Muscle layer of duodenum (tissue), 2 donors: Measurements from ENCODE around the gene RGS5.

Source experiments
- H3K27ac ChIP-seq: one replicate; pipeline ENCODE4 v1.7.0; 2013; ENCODE audit warnings: mild to moderate bottlenecking, low read length
- H3K27me3 ChIP-seq: one replicate; pipeline ENCODE4 v1.7.0; 2013; ENCODE audit warnings: low read depth, mild to moderate bottlenecking, control low read depth, low read length
- H3K36me3 ChIP-seq, 2 donors: one replicate each; pipeline ENCODE4 v1.7.0; 2013; ENCODE audit warnings: low read length in 2 of 2, control low read depth in 1 of 2, mild to moderate bottlenecking in 1 of 2; ENCODE audit not compliant: insufficient read depth in 2 of 2, control insufficient read depth in 1 of 2
- H3K4me1 ChIP-seq, 2 donors: one replicate each; pipeline ENCODE4 v1.7.0; 2013; ENCODE audit warnings: low read length in 2 of 2, mild to moderate bottlenecking in 2 of 2, control low read depth in 1 of 2, moderate library complexity in 1 of 2; ENCODE audit not compliant: insufficient read depth in 2 of 2, control insufficient read depth in 1 of 2
- H3K4me3 ChIP-seq, 2 donors: one replicate each; pipeline ENCODE4 v1.7.0; 2013; ENCODE audit warnings: low read length in 2 of 2, low read depth in 1 of 2, mild to moderate bottlenecking in 1 of 2
- H3K9me3 ChIP-seq, 2 donors: one replicate each; pipeline ENCODE4 v1.7.0; 2013; ENCODE audit warnings: low read length in 2 of 2, control low read depth in 1 of 2, mild to moderate bottlenecking in 1 of 2; ENCODE audit not compliant: control insufficient read depth in 1 of 2
- donor health status: healthy.

RGS5 gene

GRCh38 chr1:163178628-163179027 lies 24.1 kb downstream of the RGS5 start:
- Histone ChIP-seq H3K27me3 (no peaks in the 10 kb centered on the region), H3K27ac (peak overlapping the region; percentile 24), H3K36me3 (no peaks in the 10 kb centered on the region), H3K4me1 (peaks cover 0 to 18% of the 10 kb centered on the region in 2 donors), H3K4me3 (no peak overlapping the region), H3K9me3 (no peaks in the 10 kb centered on the region)

DNA sequence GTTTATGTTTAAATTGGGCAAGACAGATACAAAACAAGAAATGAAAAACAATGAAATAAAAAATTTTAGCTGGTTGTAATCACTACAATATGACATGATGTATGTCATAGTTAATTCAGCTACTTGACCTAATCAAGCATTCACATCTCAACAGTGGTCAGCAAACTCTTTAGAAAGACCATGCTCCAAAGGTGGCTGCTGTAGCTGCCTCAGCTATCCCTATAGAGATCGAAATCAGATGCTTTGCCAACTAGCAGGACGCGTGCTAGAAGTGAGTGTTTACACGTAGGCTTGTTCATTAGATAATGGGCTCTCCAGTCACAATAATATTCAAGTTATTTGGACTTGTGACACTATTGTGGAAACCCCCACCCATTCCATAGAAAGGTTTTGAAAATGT lies 25.9 kb downstream of the RGS5 start:
- no peak overlapping the region for H3K27ac ChIP-seq
- H3K27me3 ChIP-seq = no peaks in the 10 kb centered on the region
- H3K4me3 ChIP-seq = no peak overlapping the region

DNA sequence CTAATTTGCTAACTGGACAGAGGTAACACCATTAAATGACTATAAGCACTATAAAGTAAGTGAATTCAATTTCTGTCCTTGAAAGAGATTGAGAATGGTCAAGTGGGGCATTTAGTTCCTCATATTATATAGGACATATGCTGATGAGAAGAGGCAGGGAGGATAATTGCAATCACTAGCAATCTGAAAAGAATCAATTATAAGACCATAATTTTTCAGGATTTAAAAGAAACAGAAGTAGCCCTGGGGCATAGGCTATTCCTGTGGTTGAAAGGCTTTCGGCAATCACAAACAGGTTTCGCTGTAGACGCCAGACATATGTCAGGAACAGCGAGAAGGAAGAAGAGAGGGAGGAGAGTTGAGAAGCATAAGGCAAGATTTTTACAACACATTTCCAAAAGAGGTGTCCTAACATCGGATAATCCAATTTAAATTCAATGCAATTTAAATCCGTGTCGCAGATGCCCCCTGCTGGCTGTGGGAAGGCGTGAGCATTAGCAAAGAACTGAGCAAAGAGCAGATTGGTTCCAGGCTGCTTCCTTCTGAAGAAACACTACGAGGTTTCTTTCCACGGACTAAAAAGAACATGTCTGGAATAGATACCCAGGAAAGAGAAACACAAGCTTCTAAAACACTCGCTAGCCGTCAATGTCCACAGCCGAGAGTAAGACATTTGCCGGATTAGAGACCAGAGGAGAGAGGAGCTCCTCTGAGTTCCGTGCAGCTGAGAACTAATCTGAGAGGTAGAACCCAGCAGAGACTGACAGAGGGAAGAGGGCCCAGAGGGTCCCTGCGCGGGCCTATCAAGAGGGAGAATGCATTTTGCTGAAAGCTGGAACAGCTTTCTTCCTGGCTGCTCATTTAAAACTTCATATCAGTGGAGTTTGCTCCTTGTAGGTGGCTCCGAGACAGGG lies 27.9 kb downstream of the RGS5 start:
- Histone ChIP-seq H3K4me3 (peak overlapping the region; percentile 26 to 45), H3K9me3 (no peaks in the 10 kb centered on the region), H3K27me3 (no peaks in the 10 kb centered on the region), H3K4me1 (peaks cover 0 to 33% of the 10 kb centered on the region in 2 donors), H3K36me3 (no peaks in the 10 kb centered on the region), H3K27ac (peak overlapping the region; percentile 46)

More for the DNA sequence above, 25.9 kb downstream of the RGS5 start:
- Histone ChIP-seq H3K36me3 (no peaks in the 10 kb centered on the region), H3K9me3 (no peaks in the 10 kb centered on the region), H3K4me1 (peaks cover 0 to 30% of the 10 kb centered on the region in 2 donors)

GRCh38 chr1:163173121-163173520 lies 29.6 kb downstream of the RGS5 start:
- Histone ChIP-seq H3K9me3 (no peaks in the 10 kb centered on the region), H3K4me1 (peaks cover 0 to 30% of the 10 kb centered on the region in 2 donors), H3K27me3 (no peaks in the 10 kb centered on the region), H3K27ac (peak overlapping the region; percentile 7), H3K36me3 (no peaks in the 10 kb centered on the region), H3K4me3 (no peak overlapping the region)

DNA sequence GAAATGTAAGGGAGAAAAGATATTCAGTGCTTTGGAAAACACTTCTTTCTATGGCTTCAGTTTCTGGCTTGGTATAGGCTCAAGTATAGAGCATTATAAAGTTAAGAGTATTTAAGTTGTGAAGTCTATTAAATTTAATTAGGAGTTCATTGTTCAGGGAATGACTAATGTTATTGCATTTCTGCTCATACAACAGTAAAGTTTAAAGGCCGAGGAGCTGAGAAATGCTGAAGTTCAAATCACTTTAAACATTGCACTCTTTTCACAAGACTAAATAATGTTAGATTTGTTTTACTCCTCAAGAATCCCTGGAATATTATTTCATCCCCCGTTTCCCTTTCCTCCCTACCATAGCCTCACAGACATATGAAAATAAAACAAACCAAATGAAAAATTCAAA lies 30.1 kb downstream of the RGS5 start:
- Histone ChIP-seq H3K36me3 (no peaks in the 10 kb centered on the region), H3K4me1 (peaks cover 2 to 34% of the 10 kb centered on the region in 2 donors), H3K4me3 (no peak overlapping the region), H3K27me3 (no peaks in the 10 kb centered on the region), H3K27ac (peak overlapping the region; percentile 7), H3K9me3 (no peaks in the 10 kb centered on the region)

- peaks cover 3 to 40% of the 10 kb centered on the region in 2 donors for H3K4me1 ChIP-seq
- no peaks in the 10 kb centered on the region for H3K9me3 ChIP-seq
- no peak overlapping the region for H3K27ac ChIP-seq
- no peaks in the 10 kb centered on the region for H3K27me3 ChIP-seq
- no peaks in the 10 kb centered on the region for H3K36me3 ChIP-seq
- no peak overlapping the region for H3K4me3 ChIP-seq
Observed at GRCh38 chr1:163171826-163172225, 30.9 kb downstream of the RGS5 start.

- H3K4me1 ChIP-seq = peaks cover 9 to 40% of the 10 kb centered on the region in 2 donors
- H3K27me3 ChIP-seq = no peaks in the 10 kb centered on the region
- H3K9me3 ChIP-seq = no peaks in the 10 kb centered on the region
- H3K4me3 ChIP-seq = no peak overlapping the region
- H3K36me3 ChIP-seq = no peaks in the 10 kb centered on the region
- H3K27ac ChIP-seq = no peak overlapping the region
Observed at GRCh38 chr1:163170975-163171676, 31.6 kb downstream of the RGS5 start.

- H3K4me3 ChIP-seq = no peak overlapping the region
- no peak overlapping the region for H3K27ac ChIP-seq
- H3K27me3 ChIP-seq = no peaks in the 10 kb centered on the region
- peaks cover 9 to 40% of the 10 kb centered on the region in 2 donors for H3K4me1 ChIP-seq
- H3K9me3 ChIP-seq = no peaks in the 10 kb centered on the region
- no peaks in the 10 kb centered on the region for H3K36me3 ChIP-seq
Observed at GRCh38 chr1:163170331-163170730, 32.4 kb downstream of the RGS5 start.

GRCh38 chr1:163169553-163169952 lies 33.2 kb downstream of the RGS5 start:
- H3K4me1 ChIP-seq = peaks cover 9 to 38% of the 10 kb centered on the region in 2 donors
- H3K27ac ChIP-seq = no peak overlapping the region

DNA sequence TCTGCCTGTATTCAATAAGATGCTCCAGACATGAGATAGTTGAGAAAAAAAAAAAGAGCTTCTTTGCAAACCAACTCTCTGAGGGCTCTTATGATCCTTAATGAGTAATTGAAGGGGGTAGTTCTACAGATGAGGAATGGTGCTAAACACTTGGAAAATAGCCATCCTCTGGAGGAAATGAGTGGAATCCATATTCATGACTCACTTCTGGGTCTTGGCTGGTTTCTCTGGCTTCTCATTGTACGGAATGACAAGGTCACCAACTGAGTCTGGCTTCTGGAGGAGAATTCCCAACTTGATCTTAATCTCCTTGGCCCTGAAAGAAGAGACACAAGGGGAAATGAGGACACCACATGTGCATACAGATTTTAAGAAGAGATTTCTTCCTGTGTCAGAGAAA lies 34.7 kb downstream of the RGS5 start:
- Histone ChIP-seq H3K27ac (peak overlapping the region; percentile 16), H3K27me3 (no peaks in the 10 kb centered on the region), H3K4me3 (no peak overlapping the region), H3K36me3 (no peaks in the 10 kb centered on the region), H3K4me1 (peaks cover 9 to 27% of the 10 kb centered on the region in 2 donors), H3K9me3 (no peaks in the 10 kb centered on the region)

More at GRCh38 chr1:163169553-163169952, 33.2 kb downstream of the RGS5 start:
- H3K36me3 ChIP-seq = no peaks in the 10 kb centered on the region
- no peaks in the 10 kb centered on the region for H3K27me3 ChIP-seq
- no peak overlapping the region for H3K4me3 ChIP-seq
- no peaks in the 10 kb centered on the region for H3K9me3 ChIP-seq

DNA sequence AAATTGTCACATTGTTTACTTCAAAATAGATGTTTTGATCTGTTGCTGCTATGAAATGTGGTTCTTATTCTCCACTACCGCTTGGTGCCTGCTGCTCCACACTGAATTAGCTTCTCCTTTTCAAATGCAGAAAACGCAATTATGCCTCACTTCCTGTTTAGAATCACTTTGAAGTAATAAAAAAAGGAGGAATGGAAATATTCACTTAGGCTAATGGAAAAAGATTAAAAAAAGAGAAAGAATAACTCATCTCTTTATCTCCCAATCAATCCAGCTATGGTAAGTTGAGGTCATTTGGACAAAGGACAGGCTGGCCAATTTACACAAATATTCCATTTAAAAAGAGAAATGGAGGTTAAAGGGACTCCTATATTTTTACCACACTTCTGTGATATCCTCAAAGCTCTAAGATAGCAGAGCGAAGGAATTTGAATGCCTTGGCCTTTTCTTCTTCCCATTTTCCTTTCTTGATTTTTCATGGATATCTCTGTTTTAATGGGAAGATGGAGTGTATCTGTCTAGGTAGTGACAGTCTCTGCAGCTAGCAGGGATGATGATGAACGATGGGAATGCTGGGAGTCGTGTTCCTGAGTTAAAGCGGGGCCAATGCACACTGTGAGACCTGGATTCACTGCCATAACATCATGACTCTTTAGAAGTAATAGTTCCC lies 35.7 kb downstream of the RGS5 start:
- no peak overlapping the region for H3K27ac ChIP-seq
- H3K4me1 ChIP-seq = peaks cover 9 to 27% of the 10 kb centered on the region in 2 donors
- H3K27me3 ChIP-seq = no peaks in the 10 kb centered on the region

More for the DNA sequence above, 35.7 kb downstream of the RGS5 start:
- Histone ChIP-seq H3K9me3 (no peaks in the 10 kb centered on the region), H3K36me3 (no peaks in the 10 kb centered on the region), H3K4me3 (no peak overlapping the region)
